ENCODE data around the gene ACTG2.

The ACTG2 gene

DNA sequence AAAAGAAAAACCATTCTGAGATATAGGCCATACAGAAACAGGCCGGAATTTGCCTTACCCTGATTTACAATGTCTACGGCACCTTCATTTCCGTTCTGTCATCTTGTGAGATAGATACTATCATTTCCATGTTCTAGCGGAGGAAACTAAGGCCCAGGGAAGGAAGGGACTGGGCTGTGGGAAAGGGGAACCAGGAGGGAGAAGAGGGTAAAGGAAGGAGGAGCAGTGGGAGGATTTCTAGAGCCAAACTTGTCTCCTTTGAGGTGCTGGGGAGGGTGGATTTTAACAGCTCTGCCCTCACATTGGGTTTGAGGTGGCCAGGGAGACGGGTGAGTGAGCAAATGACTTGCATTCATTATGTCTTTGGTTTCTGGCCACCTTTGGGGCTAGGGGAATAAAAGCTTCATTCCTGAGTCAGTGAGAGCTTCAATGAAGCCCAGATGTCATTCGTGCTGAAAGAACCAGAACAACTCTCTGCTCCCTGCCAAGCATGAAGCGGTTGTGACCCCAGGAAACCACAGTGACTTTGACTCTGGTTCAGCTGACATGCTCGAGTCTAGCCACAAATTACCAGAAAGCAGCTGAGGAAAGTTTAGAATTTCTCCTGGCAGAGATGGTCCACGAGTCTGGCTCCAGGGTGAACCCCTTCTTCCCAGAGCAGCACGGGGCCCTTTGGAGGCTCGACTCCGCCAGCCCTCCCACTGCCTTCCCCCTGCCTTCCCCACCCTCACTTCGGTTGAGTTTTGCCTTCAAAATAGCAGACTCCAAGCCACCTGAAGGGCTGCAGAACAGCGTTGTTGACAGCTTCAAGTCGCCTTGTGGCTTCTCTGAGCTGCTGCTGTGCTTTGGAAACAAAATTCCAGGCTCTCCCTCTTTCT, 3.8 kb downstream of the ACTG2 start:
- H3K36me3 ChIP-seq (ENCODE audit: control insufficient read depth in 1 of 2, insufficient read depth in 2 of 2, low read length in 2 of 2), result no peaks in the 10 kb centered on the region
- no peak for DNase-seq
- WGBS (ENCODE audit: extremely low coverage, insufficient coverage, insufficient read length), result no CpG with 5 or more reads among the region's 15 CpGs
- H3K4ac ChIP-seq (ENCODE audit: low read depth, low read length), result no peak overlapping the region
- no peaks in the 10 kb centered on the region for H3K79me2 ChIP-seq (ENCODE audit: control insufficient read depth, insufficient read depth, low read length, poor library complexity)
- no peaks in the 10 kb centered on the region for H3K4me1 ChIP-seq (ENCODE audit: control insufficient read depth in 1 of 2, insufficient read depth in 2 of 2, low read length in 2 of 2)
- no peak overlapping the region for H4K91ac ChIP-seq (ENCODE audit: low read depth, low read length)
- H3K18ac ChIP-seq (ENCODE audit: low read length), result no peak overlapping the region
- no peak overlapping the region for H3K9ac ChIP-seq (ENCODE audit: low read length)
- H4K8ac ChIP-seq (ENCODE audit: low read depth, low read length), result no peak overlapping the region
- no peaks in the 10 kb centered on the region for H3K27me3 ChIP-seq (ENCODE audit: insufficient read depth, low read length)
- no peak overlapping the region for H2BK12ac ChIP-seq (ENCODE audit: low read length)
- no peak overlapping the region for H2AK5ac ChIP-seq (ENCODE audit: low read length)
- no peaks in the 10 kb centered on the region for H3K79me1 ChIP-seq (ENCODE audit: low read length)
- H2AFZ ChIP-seq (ENCODE audit: insufficient read depth, low read length, poor library complexity), result no peak overlapping the region
- H3K14ac ChIP-seq (ENCODE audit: low read length), result no peak overlapping the region
- H3K4me2 ChIP-seq (ENCODE audit: low read length), result no peak overlapping the region
- no peak overlapping the region for H3K27ac ChIP-seq (ENCODE audit: low read depth, low read length)
- no peak overlapping the region for H2BK5ac ChIP-seq (ENCODE audit: low read depth, low read length, poor library complexity)
- H3K23ac ChIP-seq (ENCODE audit: low read length), result no peak overlapping the region
- H3K4me3 ChIP-seq (ENCODE audit: low read depth, low read length), result no peak overlapping the region
- H3K9me3 ChIP-seq (ENCODE audit: insufficient read depth, low read depth, low read length), result no peaks in the 10 kb centered on the region
- H2BK120ac ChIP-seq (ENCODE audit: insufficient read depth, low read length, poor library complexity), result no peak overlapping the region
- no peak overlapping the region for H4K12ac ChIP-seq (ENCODE audit: low read depth, low read length)

DNA sequence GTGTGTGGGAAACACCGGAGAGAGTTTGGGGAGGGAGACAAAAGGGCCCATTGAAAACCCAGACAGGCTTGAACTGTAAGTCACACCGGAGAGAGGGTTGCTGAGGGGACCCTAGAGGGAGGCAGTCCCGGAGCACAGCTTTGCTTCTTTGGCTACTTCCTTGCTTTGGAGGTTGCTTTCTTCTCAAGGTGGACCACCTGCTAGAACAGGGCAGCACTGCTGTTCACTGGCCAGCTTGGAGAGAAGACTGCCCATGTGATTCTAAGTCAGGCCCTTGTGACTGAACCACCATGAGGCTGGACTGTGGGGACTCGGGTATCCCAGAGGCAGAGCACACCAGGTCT, 4.4 kb downstream of the ACTG2 start:
- no peak overlapping the region for H4K8ac ChIP-seq (ENCODE audit: low read depth, low read length)
- no peak overlapping the region for H2BK12ac ChIP-seq (ENCODE audit: low read length)
- H3K4me3 ChIP-seq (ENCODE audit: low read depth, low read length), result no peak overlapping the region
- no peak overlapping the region for H3K27ac ChIP-seq (ENCODE audit: low read depth, low read length)
- DNase-seq, result no peak
- no peak overlapping the region for H3K14ac ChIP-seq (ENCODE audit: low read length)
- no peaks in the 10 kb centered on the region for H3K4me1 ChIP-seq (ENCODE audit: control insufficient read depth in 1 of 2, insufficient read depth in 2 of 2, low read length in 2 of 2)
- H3K36me3 ChIP-seq (ENCODE audit: control insufficient read depth in 1 of 2, insufficient read depth in 2 of 2, low read length in 2 of 2), result no peaks in the 10 kb centered on the region
- no peak overlapping the region for H2BK5ac ChIP-seq (ENCODE audit: low read depth, low read length, poor library complexity)
- no peaks in the 10 kb centered on the region for H3K9me3 ChIP-seq (ENCODE audit: insufficient read depth, low read depth, low read length)
- H3K23ac ChIP-seq (ENCODE audit: low read length), result no peak overlapping the region
- no peak overlapping the region for H3K18ac ChIP-seq (ENCODE audit: low read length)
- H3K79me1 ChIP-seq (ENCODE audit: low read length), result no peaks in the 10 kb centered on the region
- H4K91ac ChIP-seq (ENCODE audit: low read depth, low read length), result no peak overlapping the region
- no peak overlapping the region for H3K9ac ChIP-seq (ENCODE audit: low read length)
- no peak overlapping the region for H2AK5ac ChIP-seq (ENCODE audit: low read length)
- WGBS (ENCODE audit: extremely low coverage, insufficient coverage, insufficient read length), result no CpG with 5 or more reads among the region's 4 CpGs
- no peak overlapping the region for H2BK120ac ChIP-seq (ENCODE audit: insufficient read depth, low read length, poor library complexity)
- no peak overlapping the region for H3K4me2 ChIP-seq (ENCODE audit: low read length)
- H3K27me3 ChIP-seq (ENCODE audit: insufficient read depth, low read length), result no peaks in the 10 kb centered on the region
- H4K12ac ChIP-seq (ENCODE audit: low read depth, low read length), result no peak overlapping the region
- H2AFZ ChIP-seq (ENCODE audit: insufficient read depth, low read length, poor library complexity), result no peak overlapping the region
- H3K4ac ChIP-seq (ENCODE audit: low read depth, low read length), result no peak overlapping the region
- no peaks in the 10 kb centered on the region for H3K79me2 ChIP-seq (ENCODE audit: control insufficient read depth, insufficient read depth, low read length, poor library complexity)

DNA sequence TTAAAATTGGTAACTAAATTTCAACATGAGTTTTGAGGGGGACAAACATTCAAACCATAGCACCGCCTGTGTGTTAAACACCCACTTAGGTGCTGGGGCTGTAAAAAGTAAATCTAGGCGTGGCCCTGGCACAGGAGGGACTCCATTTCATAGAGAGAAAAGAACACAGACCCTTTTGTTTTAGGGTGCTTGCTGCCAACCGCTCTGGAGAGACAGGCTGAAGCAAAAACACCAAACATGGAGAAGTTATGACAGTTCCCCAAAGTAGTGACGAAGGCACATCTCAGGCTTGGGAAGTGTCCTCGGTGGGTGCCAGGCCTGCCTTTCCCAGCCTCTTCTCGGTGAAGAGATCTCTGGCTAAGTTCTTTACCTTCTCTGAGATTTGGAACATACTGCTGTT, 5.1 kb downstream of the ACTG2 start:
- no peak overlapping the region for H3K4ac ChIP-seq (ENCODE audit: low read depth, low read length)
- no peak overlapping the region for H2BK120ac ChIP-seq (ENCODE audit: insufficient read depth, low read length, poor library complexity)
- no peak overlapping the region for H3K9ac ChIP-seq (ENCODE audit: low read length)

DNA sequence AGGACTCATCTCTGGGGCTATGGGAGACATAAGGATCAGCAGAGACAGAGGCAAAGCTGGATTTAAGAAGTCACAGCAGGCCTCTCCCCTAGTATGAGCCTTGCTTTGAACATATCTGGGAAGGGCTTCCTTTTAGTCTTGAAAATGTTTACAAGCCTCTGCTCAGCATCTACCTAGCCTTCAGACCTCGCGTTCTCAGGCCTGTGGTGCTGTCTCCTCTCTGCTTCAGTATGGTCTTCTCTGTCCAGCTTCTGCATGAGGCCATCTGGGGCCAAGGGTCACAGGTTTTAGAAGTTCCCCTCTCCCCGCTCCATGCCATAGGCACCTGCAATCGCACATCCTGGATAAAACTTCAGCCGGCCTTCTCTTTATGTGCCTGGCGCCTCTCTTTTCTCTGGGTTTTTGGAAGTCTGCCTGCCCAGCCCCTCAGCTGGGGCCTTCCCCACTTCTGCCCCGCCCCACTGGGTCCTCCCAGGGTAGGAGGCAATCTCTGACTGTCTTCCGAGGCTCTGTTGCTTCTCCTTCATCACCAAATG, 7.1 kb downstream of the ACTG2 start:
- Histone ChIP-seq H3K9me3 (ENCODE audit: insufficient read depth, low read depth, low read length) (no peaks in the 10 kb centered on the region), H3K14ac (ENCODE audit: low read length) (no peak overlapping the region), H3K4me1 (ENCODE audit: control insufficient read depth in 1 of 2, insufficient read depth in 2 of 2, low read length in 2 of 2) (no peaks in the 10 kb centered on the region), H2BK120ac (ENCODE audit: insufficient read depth, low read length, poor library complexity) (no peak overlapping the region), H3K9ac (ENCODE audit: low read length) (no peak overlapping the region), H3K27ac (ENCODE audit: low read depth, low read length) (no peak overlapping the region), H2BK5ac (ENCODE audit: low read depth, low read length, poor library complexity) (no peak overlapping the region), H3K79me1 (ENCODE audit: low read length) (no peaks in the 10 kb centered on the region), H2BK12ac (ENCODE audit: low read length) (no peak overlapping the region), H2AK5ac (ENCODE audit: low read length) (no peak overlapping the region), H4K12ac (ENCODE audit: low read depth, low read length) (no peak overlapping the region), H3K36me3 (ENCODE audit: control insufficient read depth in 1 of 2, insufficient read depth in 2 of 2, low read length in 2 of 2) (no peaks in the 10 kb centered on the region), H3K79me2 (ENCODE audit: control insufficient read depth, insufficient read depth, low read length, poor library complexity) (no peaks in the 10 kb centered on the region), H4K8ac (ENCODE audit: low read depth, low read length) (no peak overlapping the region), H2AFZ (ENCODE audit: insufficient read depth, low read length, poor library complexity) (no peak overlapping the region), H3K27me3 (ENCODE audit: insufficient read depth, low read length) (no peaks in the 10 kb centered on the region), H4K91ac (ENCODE audit: low read depth, low read length) (no peak overlapping the region), H3K4me3 (ENCODE audit: low read depth, low read length) (no peak overlapping the region), H3K4me2 (ENCODE audit: low read length) (no peak overlapping the region), H3K18ac (ENCODE audit: low read length) (no peak overlapping the region), H3K4ac (ENCODE audit: low read depth, low read length) (no peak overlapping the region), H3K23ac (ENCODE audit: low read length) (no peak overlapping the region)
- DNase-seq, result no peak
- WGBS (ENCODE audit: extremely low coverage, insufficient coverage, insufficient read length), result no CpG with 5 or more reads among the region's 8 CpGs

More for the DNA sequence above, 5.1 kb downstream of the ACTG2 start:
- Histone ChIP-seq H2BK12ac (ENCODE audit: low read length) (no peak overlapping the region), H3K36me3 (ENCODE audit: control insufficient read depth in 1 of 2, insufficient read depth in 2 of 2, low read length in 2 of 2) (no peaks in the 10 kb centered on the region), H3K27ac (ENCODE audit: low read depth, low read length) (no peak overlapping the region), H4K8ac (ENCODE audit: low read depth, low read length) (no peak overlapping the region), H2AFZ (ENCODE audit: insufficient read depth, low read length, poor library complexity) (no peak overlapping the region), H3K79me2 (ENCODE audit: control insufficient read depth, insufficient read depth, low read length, poor library complexity) (no peaks in the 10 kb centered on the region), H3K23ac (ENCODE audit: low read length) (no peak overlapping the region), H3K18ac (ENCODE audit: low read length) (no peak overlapping the region), H2BK5ac (ENCODE audit: low read depth, low read length, poor library complexity) (no peak overlapping the region), H3K4me3 (ENCODE audit: low read depth, low read length) (no peak overlapping the region), H2AK5ac (ENCODE audit: low read length) (no peak overlapping the region), H4K91ac (ENCODE audit: low read depth, low read length) (no peak overlapping the region), H3K27me3 (ENCODE audit: insufficient read depth, low read length) (no peaks in the 10 kb centered on the region), H3K79me1 (ENCODE audit: low read length) (no peaks in the 10 kb centered on the region), H4K12ac (ENCODE audit: low read depth, low read length) (no peak overlapping the region), H3K14ac (ENCODE audit: low read length) (no peak overlapping the region), H3K9me3 (ENCODE audit: insufficient read depth, low read depth, low read length) (no peaks in the 10 kb centered on the region), H3K4me1 (ENCODE audit: control insufficient read depth in 1 of 2, insufficient read depth in 2 of 2, low read length in 2 of 2) (no peaks in the 10 kb centered on the region), H3K4me2 (ENCODE audit: low read length) (no peak overlapping the region)
- no peak for DNase-seq
- WGBS (ENCODE audit: extremely low coverage, insufficient coverage, insufficient read length), result no CpG with 5 or more reads among the region's 6 CpGs

Data from trophoblast cell (in vitro differentiated cells and primary cell).